Measurements from ENCODE around the gene WNK3.

The WNK3 gene

GRCh38 chrX:54157561-54157960, 200.3 kb downstream of the WNK3 start:
- DNase-seq = no peak

Data from stimulated activated CD4-positive, alpha-beta T cell treated with anti-CD3 and anti-CD28 coated beads, Interleukin-12 subunit alpha, Interleukin-12 subunit beta, amount 100 ng/mL, for 4 hours (primary cell).